Stimulated activated CD8-positive, alpha-beta memory T cell treated with anti-CD3 and anti-CD28 coated beads, Interleukin-2, amount 100 ng/mL, for 48 hours (primary cell): Measurements from ENCODE around the gene NGEF.

Experiments used
- DNase-seq, 2 donors: peaks; one replicate each; pipeline ENCODE4 v3.0.0-alpha.2; 2020; ENCODE audit warnings: low read depth in 2 of 2

NGEF gene

DNA sequence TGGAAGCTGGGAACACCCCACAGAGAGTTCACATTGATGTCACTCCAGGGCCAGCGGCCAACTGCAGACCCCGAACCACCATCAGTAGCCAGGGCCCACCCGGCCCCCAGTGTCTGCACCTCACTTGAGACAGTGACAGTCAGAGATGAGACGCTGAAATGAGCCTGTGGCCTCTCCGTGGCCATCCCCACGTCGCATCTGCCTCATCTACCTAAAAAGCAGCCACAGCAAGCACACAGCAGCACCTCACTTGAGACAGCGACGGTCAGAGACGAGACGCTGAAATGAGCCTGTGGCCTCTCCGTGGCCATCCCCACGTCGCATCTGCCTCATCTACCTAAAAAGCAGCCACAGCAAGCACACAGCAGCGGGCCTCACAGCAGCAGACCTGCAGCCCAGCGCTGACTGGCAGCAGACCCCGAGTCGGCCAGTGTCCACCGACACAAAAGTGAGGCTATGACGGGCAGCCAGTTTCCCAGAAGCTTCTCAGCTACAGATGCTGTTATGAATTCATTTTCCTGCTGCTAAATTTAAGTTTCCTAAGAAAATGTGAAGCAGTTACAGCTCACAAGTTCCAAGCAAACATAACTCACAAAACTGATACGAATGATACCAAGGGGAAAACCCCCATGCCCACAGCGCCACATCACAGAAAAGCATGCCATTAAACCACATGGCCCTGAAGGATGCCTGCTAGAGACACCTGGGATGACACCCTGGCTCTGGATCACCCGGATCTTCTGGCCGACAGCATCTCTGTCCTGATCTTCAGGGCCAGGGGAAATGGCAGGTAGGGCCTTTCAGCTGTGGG, 115.3 kb downstream of the NGEF start:
- peak in 1 of 2 donors; percentile 48 for DNase-seq

DNA sequence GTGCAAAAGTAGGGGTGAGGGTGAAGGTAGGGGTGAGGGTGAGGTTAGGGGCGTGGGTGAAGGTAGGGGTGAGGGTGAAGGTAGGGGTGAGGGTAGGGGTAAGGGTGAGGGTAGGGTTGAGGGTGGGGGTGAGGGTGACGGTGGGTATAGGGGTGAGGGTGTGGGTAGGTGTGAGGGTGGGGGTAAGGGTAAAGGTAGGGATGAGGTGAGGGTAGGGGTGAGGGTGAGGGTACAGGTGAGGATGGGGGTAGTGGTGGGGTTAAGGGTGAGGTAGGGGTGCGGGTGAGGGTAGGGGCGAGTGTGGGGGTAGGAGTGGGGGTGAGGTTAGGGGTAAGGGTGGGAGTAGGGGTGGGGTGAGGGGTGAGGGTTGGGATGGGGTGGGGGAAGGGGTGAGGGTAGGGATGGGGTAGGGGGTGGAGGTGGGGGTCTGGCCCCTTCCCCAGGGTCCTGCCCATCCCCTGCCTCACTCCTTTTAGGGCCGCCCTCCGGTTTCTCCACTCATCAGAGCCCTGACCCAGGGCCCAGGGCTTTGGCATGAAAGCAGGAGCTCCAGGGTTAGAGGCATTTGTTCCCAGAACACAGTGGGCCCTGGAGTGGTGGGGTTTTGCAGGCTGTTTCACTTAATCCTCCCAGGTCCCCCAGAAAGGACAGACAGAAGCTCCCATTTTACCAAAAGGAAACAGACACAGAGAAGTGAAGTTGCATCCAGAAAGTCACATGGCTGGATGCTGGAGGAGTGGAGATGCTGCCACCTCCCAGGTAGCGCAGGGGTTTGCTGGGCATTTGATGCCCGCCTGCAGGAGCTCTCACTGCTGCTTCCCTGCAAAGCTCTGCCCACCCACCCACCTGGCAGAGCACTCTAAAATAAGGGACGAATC, 116.1 kb downstream of the NGEF start:
- no peak for DNase-seq

DNA sequence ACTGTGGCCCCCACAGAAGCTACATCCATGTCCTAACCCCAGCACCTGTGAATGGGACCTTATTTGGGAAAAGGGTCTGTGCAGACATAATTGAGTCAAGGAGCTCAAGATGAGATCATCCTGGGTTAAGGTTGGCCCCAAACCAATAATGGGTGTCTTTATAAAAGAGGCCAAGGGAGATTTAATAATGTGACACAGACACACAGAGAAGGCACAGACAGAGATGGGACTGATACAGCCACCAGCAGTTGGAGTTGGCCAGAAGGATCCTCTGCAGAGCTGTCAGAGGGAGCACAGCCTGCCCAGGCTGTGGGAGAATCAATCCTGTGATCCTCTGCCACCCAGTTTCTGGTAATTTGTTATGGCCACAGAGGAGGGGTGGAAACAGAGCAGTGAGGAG, 116.9 kb downstream of the NGEF start:
- DNase-seq = no peak

DNA sequence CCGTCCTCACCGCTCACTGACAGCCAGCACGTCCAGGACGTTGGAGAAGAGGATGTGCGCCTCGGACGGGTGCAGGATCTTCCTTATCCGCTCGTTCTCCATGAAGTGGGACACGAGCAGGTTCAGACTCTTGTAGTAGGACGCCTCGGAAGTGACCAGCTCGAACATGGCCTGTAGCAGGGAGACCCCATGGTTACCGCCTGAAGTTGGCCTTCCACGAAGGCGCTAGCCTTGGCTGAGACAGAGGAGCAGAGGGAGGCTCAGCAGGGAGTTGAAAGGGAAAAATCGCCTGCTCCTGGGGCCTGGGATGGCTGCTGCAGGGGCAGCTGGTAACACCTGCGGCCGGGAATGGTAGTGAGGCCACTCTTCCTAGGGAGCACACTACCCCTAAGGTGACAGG, 118.3 kb downstream of the NGEF start:
- DNase-seq = no peak

DNA sequence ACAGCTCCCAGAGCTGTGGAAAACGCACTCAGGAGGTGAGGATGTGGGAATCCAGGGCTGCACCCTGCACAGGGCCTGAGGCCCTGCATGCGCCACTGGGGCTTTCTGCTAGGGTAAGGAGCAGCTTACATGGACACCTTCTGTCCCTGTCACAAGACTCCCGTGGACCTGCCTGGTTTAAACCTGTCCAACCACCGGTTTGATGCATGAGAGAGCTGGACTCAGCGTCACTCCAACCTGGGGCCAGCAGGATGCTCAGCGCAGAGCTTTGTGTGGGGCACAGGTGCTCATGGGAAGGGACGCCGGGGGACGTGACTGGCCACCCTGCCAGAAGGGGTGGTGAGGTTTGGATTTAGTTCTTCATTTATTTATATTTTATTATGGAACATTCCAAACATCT, 118.8 kb downstream of the NGEF start:
- no peak for DNase-seq

DNA sequence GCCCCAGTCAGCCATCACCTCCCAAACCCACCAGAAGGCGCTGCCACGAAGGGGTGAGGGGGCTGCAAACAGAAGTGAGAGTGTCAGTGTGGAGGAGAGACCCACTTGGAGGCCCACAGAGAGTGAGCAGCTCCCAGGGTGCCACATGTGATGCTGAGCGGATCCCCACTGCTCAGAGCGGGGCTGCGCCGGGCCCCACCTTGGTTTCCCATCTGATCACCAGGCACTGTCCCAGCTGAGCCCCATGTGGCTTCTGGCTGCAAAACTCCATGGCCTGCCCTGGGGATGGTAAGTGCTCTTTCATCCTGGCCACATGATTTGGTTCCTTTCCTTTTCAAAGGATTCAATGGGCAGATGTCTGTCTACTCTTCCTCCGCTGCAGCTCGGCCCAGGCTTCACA, 119.2 kb downstream of the NGEF start:
- no peak for DNase-seq

DNA sequence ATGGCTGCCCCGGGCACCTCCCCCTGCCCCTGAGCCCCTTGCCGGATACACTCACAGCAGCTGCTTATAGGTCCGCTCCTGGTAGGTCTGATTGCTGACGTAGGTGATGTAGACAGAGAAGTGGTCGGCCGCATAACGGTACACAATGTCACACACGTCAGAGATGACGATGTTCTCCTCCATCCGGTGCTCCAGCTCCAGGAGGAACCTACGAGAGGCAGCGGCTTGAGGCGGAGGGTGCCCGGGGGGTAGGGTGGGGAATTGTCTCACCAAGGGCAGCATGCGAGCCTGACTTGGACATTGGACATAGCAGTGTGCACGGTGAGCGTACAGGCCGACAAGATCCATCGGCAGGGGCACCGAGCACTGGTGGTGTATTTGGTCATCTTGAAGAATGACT, 120.2 kb downstream of the NGEF start:
- no peak for DNase-seq

DNA sequence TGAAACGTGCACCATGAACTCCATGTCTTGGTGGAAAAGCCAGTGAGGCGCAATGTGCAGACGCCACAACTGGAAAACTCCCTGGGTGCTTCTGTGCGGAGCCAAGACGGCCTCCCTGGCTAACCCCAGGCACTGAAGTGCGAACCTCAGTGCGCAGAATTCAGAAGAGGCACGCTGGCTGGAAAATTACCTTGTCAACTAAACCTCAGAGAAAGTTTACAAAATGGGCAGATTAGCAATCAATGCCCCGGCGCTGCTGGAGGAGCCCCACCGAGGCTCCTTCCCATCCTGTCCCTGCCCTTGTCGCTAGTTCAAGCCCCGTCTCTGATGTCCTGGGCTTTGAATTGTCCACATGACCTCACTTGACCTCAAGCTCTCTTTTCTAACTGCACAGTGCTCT, 120.8 kb downstream of the NGEF start:
- no peak for DNase-seq

DNA sequence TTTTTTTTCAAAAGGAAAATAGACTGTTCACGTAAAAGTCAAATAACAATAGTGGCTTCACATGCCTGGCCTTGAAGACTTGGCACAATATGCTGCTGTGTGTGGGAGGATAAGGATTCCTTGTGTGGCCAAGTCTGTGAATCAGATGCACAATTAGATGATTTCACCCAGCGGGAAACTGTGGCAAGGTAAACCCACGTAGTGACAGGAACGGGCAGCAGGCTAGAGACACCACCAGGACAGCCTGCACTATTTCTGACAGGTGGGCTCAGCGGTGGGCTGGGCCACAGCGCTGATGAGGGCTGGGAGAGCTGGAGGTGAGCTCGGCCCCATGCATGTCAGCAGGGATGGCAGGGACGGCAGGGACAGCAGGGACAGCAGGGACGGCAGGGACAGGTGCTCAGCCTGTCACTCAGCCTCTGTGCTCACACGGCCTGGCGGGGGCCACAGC, 121.4 kb downstream of the NGEF start:
- no peak for DNase-seq

DNA sequence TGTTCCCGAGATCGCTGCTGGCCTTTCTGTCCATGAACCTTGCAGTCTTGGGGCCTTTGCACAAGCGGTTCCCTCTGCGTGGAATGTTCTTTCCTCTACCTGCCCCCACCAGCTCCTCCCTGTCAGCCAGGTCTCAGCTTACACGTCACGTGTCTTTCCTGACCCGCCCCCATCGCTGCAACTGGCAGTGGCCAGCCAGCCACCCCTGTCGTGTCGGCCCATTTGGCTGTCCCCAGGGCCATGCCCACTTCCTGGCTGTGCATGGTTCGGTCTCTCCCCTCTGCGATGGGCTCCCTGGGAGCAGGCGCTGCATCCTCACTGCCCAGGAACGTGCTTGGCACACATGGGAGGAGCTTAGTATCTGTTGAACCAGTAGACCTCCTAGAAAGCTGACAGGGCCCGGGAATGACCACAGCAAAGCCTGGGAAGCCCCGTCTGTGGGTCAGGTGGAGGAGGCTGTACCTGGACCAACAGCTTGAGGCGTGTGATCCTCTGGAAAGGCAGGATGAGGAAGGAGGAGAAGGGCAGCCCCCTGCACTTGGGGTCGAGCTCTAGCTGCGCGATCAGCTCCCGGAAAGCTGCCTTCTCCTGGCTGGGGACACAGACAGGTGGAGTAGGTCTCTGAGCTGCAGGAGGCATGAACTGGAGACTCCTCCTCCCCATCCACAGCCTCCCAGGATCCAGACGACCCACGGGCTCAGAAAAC, 122.0 kb downstream of the NGEF start:
- DNase-seq = no peak

DNA sequence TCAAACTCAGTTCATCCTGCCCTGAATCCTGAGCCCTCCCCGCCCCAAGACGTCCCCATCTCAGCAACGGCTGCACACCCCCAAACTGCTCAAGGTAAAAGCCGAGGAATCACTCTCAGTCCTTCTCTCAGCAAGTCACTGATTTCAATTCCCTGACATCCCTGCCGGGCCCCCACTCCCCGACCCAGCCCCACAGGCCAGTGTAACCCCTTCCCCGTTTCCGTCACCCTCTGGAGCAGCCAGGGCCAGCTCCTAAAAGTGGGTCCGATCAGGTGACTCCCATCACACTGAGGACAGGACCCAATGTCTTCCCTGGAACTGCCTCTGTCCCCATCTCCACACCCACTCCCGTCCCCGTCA, 122.5 kb downstream of the NGEF start:
- DNase-seq = no peak

DNA sequence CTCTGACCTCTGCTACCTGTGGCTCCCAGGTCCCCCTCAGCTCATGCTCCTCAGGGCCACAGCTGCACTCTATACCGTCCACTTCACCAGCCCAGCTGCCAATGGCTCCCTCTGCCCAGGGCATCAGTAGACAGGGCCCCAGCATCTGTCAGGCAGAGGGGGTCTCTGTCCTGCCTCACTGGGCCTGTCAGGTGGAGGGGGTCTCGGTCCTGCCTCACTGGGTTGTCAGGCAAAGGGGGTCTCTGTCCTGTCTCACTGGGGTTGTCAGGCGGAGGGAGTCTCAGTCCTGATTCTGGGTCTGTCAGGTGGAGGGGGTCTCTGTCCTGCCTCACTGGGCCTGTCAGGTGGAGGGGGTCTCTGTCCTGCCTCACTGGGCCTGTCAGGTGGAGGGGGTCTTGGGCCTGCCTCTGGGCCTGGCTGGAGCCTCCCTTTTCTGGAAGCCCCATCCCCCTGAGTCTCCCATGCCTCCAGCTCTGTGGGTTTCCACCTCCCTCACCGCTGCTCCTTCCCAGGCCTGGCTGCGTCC, 123.1 kb downstream of the NGEF start:
- DNase-seq = no peak

DNA sequence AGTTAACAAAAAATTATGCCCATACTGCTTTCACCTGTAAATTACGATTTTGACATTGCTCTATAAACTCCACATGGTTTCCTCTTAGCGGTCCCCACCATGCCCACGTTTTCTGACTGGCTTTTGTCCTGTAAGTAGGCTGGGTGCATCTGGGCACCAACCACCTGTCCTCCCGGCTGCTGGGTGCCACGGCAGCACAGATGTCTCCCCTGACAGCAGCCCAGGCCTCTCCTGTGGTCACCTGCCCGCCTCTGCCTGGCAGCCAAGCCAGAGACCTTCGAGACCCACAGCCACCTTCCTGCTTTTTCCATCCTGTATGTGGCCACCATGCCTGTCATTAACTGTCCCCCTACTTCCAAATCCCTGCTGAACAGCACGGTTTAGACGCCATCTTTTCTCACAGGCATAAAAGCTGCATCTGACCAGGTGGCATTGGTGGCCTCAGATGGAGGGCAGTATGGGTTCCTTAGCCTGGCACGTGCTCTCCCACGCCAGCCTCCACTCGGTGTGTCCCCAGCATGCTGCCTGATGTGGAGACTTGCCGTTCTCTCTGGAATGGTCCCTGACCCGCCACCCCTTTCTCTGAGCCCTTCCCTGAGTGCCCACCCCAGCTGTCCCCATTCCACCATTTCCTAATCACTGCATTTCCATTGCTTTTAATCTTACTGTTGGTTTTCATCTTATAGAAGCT, 124.1 kb downstream of the NGEF start:
- DNase-seq = no peak

DNA sequence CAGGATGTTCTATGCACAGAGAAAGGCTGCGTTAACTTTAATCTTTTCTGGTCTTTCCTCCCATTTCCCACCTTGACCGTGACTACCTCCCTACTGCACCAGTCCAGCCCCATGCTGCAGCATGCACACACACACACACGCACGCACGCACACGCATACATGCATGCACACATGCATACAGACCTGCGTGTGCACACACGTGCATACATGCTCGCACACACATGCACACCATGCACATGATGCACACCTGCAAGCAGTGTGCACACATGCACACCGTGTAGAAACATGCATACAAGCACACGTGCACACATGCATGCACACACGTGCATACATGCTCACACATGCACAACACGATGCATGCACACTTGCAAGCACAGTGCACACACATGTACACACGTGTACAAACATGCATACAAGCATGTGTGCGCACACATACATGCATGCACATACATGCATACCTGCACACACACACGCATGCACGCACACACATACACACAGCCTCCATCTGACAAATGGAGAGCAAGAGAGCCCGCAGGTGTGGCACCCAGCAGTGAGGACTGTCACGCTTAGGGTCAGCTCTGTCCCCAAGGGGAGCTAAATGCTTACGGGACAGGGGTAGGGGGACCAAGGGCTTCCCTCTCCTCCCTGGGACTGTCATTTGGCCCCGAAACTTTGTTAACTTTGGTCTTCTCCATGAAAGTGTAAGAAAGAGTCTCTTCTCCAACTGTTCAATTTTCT, 124.8 kb downstream of the NGEF start:
- DNase-seq = no peak

DNA sequence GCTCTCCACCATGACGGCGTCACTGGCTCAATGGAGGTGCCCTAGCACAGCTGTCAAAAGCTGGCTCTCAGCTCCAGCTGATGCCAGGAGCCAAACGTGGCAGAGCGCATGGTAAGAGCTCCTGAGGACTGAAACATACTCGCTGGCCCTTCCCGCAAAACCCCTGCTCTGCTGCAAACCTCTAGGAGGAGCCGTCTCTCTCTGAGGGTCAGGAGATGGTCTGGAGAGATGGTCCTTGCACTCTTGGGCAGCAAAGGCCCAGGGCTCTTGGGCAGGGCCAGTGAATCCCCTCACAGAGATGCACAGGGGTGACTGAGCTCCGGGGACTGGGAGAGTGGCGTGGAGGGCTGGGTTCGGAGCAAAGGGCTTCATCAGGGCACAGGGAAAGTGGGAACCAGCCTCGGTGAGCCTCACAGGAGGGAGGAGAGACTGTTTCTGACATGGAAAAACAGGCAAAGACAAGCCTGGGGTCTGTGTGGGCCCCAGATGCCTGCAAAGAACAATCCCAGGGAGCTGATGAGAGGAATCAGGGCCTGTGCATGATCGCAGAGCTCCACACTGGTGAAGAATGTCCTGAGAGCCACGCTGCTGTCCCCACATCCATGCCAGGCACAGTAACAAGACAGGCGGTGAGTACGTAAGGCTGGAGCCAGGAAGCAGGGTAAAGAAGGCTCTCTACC, 125.7 kb downstream of the NGEF start:
- no peak for DNase-seq

DNA sequence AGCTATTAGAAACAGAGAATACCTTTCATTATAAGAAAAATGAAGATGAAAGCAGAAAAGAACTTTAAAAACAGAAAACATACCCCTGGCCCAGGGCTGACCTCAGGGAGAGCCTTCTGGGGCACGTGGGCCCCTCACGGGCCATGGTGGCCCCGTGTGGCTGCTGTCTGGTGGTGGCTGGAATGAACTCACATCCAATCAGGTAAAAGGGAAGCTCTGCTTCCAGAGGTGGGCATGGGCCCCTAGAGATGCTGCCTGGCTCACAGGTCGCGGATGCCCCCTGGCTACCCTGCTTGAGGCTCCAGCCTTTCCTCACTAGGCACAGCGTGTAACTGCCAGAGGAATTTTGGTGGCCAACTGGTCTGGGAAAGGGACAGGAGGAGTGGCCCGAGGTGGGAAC, 126.4 kb downstream of the NGEF start:
- DNase-seq = no peak

DNA sequence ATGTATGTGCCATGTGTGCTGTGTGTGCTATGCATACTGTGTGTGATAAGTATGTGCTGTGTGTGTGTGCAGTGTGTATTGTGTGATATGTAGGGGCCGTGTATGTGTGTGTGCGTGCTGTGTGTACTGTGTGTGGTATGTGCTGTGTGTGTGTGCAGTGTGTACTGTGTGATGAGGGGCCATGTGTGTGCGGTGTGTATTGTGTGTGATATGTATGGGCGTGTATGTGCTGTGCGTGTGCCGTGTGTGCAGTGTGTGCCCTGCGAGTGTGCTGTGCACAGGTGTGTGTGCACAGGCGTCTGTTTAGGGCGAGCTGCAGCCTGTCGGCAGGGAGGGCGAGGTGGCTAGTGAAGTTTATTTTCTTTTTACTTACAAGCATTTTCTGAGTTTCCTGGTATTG, 126.9 kb downstream of the NGEF start:
- no peak for DNase-seq

DNA sequence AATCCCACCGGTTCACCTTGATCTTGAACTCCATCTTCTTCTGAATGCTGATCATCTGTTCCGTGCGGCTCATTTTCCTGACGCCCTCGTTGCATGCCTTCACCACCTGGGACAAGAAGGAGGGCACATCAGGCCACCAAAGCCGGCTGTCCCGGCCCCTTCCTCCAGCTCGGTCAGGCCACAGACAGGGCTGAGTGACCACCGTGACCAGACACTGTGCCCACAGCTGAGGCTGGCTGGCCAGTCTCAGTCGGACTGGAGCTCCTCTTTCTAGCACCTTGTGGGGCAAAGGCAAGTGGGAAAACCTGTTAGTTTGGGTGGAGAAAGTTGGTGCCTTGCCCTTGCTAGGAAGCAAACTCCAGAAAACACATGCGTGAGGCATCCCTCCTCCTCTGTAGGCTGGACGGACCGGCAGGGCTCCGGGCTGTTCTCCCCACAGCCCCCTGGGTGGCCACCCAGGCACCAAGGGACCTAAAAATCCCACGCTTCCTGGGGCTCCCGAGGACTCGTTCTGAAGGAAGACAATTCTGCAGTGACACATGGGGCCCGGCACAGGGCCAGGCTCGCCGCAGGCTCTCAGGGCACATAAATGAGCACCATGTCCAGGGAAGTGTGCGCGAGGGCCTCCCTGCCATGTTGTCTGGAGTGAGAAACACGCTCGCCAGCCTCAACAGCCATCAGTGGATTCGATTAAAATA, 127.6 kb downstream of the NGEF start:
- DNase-seq = no peak

DNA sequence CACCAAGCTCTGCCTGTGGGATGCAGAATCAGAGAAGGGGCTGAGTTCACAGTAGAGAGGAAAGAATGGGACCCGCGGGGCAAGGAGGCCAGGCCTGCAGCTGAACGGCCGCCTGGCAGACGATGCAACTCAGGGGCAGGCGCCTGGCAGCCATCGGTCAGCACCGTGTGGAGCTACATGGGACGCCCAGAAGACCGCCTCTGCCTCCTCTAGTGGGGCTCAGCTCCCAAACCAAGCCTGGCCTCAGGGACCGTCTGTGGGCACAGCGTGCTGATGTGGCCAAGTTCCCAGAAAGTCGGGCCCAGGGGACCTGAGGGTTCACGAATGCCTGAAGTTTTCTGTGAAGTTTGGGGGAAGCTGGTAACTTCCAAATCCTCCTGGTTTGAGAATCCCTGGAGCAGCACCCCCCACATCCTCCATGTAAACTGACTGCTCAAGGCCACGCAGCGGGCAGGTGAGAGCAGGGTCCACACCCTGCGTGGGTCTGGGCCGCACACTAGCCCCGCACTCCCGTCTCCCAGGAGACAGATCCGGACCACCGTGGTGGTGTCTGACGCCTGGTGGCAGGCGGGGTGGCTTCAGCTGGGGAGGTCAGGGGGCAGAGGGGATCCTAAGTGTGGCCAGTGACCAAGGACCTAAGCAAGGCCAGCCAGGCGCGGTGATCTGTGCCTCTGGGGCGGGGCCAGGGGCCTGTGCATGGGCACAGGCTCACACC, 128.3 kb downstream of the NGEF start:
- no peak for DNase-seq
